ES-I3 (cell line): ENCODE measurements around the gene POC5.

Experiments used
- H3K36me3 ChIP-seq: 2 replicates; pipeline ENCODE4 v1.6.1; 2013; ENCODE audit warnings: mild to moderate bottlenecking, low read length, control low read depth, moderate library complexity; ENCODE audit not compliant: insufficient read depth
- H3K4me1 ChIP-seq: 2 replicates; pipeline ENCODE4 v1.6.1; 2013; ENCODE audit warnings: mild to moderate bottlenecking, control low read depth, low read length; ENCODE audit not compliant: insufficient read depth
- H3K9ac ChIP-seq: 2 replicates; pipeline ENCODE4 v1.6.1; 2013; ENCODE audit warnings: low read depth, mild to moderate bottlenecking, low read length, moderate library complexity
- H3K9me3 ChIP-seq: 2 replicates; pipeline ENCODE4 v1.6.1; 2013; ENCODE audit warnings: mild to moderate bottlenecking, low read length, moderate library complexity; ENCODE audit not compliant: control insufficient read depth, insufficient read depth

The POC5 gene

DNA sequence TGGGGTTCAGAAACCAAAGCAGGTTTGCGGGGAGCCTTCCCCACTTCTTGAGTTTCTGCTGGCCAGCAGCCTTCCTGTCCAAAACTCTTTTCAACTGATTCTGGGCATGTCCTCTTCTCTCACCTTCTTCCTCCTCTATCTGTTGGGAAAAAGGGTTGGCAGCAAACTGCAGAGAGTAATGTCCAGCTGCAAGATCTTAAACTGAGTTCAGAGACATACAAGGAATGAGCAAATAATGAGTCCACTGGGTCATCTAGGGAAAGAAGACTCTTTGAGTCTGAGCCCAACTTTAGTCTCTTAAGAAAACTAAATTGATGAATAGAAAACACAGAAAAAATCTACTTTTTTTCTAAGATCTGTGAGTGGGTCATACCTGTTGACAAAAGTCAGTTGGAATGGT is 89.4 kb downstream of the POC5 start:
- Histone ChIP-seq H3K9me3 (no peaks in the 10 kb centered on the region), H3K36me3 (no peaks in the 10 kb centered on the region), H3K4me1 (peaks cover 4% of the 10 kb centered on the region; the same call in 1 of the 2 replicates), H3K9ac (no peak overlapping the region)

DNA sequence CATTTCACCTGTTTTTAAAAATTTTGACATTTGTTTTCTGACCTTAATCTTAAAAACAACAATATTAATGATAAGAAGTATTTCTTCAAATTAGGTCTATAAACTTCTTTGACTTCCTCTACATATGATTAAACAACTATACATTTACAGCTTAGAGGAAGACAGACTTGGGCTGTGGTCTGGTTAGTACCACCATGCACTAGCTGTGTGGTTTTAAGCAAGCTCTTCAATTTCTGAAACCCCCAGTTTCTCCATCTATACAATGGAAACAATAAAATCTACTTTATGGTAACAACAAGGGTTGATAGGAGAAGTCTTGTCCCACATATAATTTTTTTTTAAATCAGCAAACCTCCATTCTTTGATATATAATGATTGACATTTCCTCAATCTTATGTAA is 90.3 kb downstream of the POC5 start:
- peaks cover 4% of the 10 kb centered on the region; the same call in 1 of the 2 replicates for H3K4me1 ChIP-seq
- no peak overlapping the region for H3K9ac ChIP-seq
- H3K36me3 ChIP-seq = no peaks in the 10 kb centered on the region
- H3K9me3 ChIP-seq = no peaks in the 10 kb centered on the region
